NCI-H526 (cell line): ENCODE data around the gene SAMD4A.

ENCODE experiments used
- DNase-seq, 2 experiments: peaks; one replicate each; lab custom pipeline; 2025; lab: John Stamatoyannopoulos, UW

The SAMD4A gene

GRCh38 chr14:54706769-54707168 lies 139.8 kb downstream of the SAMD4A start:
- no peak for DNase-seq

- DNase-seq = no peak
Measured at GRCh38 chr14:54708161-54708560, 141.2 kb downstream of the SAMD4A start.

GRCh38 chr14:54708982-54709381 lies 142.1 kb downstream of the SAMD4A start:
- DNase-seq = no peak

- DNase-seq = no peak
Measured at GRCh38 chr14:54709444-54709843, 142.5 kb downstream of the SAMD4A start.

GRCh38 chr14:54709867-54710266 lies 142.9 kb downstream of the SAMD4A start:
- DNase-seq = no peak

DNA sequence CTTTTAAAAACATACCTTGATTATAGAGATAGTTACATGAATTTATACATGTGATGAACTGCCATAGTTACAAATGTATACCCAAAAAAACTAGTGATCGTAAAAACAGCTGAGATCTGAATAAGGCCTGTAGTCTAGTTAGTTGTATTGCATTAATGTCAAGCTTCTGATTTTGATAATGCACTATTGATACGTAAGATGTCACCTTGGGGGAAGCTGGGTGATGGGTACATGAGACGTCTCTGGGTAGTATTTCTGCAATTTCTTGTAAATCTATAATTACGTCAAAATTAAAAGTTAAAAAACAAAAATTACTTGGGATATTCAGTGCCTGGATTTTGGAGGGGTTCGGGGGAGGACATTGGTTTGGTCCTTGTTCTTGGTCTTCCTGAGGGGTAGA lies 144.4 kb downstream of the SAMD4A start:
- DNase-seq = no peak

DNA sequence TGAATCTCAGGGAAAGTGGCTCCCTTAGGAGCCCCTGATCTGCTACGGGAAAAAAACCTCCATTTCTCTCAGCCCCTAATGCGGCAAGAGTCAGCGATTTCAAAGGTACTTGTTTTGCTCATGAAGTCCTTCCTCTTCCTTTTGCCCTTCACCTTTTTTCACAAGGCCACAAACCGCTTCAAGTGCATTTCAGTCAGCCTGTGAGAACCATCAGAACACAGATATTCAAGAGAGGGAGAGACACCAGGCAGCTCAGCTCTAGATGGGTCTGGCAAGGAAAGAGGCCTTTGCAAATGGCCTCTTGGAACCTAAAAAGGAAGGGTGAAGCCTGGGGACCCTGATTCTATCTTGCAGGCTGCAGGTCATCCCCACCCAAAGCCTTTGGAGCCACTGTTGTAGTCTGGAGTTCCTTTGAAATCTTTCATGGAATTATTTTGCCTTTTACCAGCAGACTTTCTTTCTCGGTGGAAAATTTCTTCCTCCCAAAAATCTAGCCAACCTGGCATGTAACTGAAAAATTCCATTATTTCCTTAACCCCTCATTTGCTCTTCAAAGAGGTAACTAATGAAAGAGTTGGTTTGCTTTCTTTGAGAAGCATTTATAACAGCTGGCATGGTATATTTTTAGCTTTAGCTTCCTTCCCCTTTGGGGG lies 145.0 kb downstream of the SAMD4A start:
- no peak for DNase-seq

DNA sequence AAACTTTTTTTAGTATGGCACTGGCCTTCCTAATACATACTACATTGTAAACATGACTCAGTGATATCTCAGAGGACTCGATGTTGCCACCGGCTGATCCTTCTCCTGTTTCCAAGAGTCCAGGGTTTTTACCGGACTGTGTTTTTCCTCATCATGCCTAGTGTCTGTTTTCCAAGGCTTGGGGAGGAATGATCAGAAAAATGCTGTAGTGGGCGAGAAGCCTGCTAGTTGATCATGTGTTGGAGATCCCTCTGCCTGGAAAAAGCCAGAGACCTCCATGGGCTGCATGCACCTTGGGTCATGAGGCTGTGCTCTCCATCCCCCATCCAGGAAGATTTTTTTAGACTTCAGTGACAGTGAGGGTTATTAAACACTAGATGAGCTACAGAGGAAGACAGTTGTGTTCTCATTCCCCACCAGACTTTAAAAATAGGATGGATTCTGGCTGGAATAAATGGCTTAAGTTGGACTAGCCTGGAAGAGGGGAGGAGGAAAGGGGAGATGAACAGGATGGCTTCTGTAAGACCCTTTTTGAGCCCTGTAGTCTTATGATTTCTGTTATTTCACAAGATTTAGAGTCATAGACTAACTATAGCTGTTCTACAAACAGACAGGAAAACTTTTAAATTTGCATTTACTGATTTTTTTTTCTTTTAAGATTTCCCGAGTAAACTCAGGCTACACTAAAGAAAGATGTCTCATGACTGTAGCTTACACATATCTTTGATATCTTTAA lies 145.7 kb downstream of the SAMD4A start:
- DNase-seq = no peak

GRCh38 chr14:54713379-54713778 lies 146.5 kb downstream of the SAMD4A start:
- no peak for DNase-seq

- DNase-seq = no peak
Measured at GRCh38 chr14:54715239-54715638, 148.3 kb downstream of the SAMD4A start.

DNA sequence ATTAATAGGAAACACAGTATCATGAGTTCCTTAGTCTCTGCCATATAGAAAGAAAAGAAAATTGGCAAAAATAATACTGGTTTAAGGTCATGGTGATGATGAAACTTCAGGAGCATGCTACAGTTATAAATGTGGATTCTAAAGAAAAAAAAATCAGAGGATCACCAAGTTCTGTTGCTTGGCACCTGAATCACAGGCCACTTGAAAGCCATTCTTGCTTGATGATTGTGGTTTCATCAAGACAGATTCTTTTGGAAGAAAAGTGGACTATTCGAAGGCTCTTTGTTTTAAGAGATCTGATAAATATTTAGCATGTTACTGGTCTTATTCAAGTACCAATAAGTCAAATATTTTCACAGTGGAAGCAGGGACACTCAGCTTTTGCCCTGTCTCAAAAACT lies 148.9 kb downstream of the SAMD4A start:
- DNase-seq = no peak

- DNase-seq = no peak
Measured at GRCh38 chr14:54716862-54717261, 149.9 kb downstream of the SAMD4A start.

DNA sequence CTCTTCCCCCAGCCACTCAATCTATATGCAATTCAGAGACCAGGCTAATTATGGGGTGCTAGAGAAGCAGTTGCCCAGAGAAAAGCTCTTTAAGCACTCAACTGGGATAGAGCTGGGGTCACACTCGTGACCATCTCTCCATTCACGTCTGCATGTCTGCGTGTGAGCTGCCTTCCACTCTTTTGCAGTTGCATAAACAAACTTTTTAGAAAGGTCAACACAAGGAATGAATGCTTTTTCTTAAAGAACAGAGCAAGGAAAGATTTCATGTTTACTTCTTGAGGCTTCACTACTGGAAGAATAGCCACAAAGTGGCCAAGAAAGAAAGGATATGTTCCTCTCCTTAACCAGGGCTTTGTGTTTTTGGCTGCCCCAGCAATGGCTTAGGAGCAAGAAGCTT lies 151.1 kb downstream of the SAMD4A start:
- DNase-seq = no peak

- no peak for DNase-seq
Measured at GRCh38 chr14:54719406-54719805, 152.5 kb downstream of the SAMD4A start.

- peak in 1 of 2 experiments; percentile 25 for DNase-seq
Measured at GRCh38 chr14:54722791-54723432, 156.0 kb downstream of the SAMD4A start.

DNA sequence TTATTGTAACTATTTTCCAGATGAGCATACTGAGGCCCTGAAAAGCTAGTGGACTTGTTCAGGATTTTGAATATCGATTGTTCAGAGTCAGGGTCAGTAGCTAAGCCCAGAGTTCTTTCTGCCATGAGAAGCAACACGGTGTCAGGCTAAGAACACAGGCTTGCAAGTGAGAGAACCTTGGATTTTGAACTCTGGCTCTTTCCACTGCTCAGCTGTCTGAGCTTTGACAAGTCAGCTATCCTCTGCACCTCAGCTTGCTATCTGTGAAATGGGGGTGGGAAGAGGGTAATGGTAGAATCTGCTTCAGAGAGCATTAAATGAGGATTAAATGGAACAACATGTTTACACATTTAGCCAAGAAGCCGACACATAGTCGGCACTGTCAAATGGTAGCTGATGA lies 157.2 kb downstream of the SAMD4A start:
- no peak for DNase-seq

- peak; percentile 8 to 13 for DNase-seq
Measured at GRCh38 chr14:54724676-54725325, 157.9 kb downstream of the SAMD4A start.

GRCh38 chr14:54725998-54726397 lies 159.1 kb downstream of the SAMD4A start:
- DNase-seq = no peak

- DNase-seq = no peak
Measured at GRCh38 chr14:54727929-54728328, 161.0 kb downstream of the SAMD4A start.

DNA sequence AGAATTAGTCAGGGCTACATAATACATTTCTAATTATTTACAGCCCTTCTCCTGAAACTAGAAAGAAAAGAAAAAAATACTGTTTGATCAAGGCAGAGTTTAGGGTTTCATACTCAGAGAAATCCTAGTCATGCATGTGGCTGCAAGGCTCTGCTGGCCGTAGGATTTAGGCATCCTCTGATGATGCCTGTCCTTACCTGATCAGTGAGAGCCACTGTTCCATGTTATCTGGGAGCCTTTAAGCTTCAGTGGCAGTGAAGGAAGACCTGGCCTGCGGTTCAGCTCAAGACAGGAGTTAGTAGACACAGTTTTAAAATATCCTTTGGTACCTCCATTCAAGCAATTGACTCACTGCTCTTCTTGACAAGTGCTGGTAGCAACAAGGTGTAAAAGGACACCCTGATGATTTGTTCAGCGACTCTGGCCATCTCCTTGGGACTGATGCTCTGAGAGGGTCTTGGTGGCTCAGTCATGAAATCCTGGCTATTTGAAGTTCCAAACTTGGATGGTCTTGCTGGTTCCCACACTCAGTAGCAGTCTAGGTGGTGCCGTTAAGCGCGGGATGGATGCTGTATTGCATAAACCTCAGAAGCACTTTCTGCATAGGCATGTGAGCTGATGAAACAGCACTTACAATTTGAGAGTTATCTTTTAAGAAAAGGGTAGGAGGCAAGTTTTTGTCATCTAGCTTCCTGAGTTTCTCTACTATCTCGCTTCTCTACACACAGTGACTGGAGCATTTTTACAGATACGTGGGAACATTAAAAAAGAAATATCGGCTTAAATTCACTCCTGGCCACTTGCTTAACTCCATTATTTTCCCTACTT lies 162.0 kb downstream of the SAMD4A start:
- no peak for DNase-seq

DNA sequence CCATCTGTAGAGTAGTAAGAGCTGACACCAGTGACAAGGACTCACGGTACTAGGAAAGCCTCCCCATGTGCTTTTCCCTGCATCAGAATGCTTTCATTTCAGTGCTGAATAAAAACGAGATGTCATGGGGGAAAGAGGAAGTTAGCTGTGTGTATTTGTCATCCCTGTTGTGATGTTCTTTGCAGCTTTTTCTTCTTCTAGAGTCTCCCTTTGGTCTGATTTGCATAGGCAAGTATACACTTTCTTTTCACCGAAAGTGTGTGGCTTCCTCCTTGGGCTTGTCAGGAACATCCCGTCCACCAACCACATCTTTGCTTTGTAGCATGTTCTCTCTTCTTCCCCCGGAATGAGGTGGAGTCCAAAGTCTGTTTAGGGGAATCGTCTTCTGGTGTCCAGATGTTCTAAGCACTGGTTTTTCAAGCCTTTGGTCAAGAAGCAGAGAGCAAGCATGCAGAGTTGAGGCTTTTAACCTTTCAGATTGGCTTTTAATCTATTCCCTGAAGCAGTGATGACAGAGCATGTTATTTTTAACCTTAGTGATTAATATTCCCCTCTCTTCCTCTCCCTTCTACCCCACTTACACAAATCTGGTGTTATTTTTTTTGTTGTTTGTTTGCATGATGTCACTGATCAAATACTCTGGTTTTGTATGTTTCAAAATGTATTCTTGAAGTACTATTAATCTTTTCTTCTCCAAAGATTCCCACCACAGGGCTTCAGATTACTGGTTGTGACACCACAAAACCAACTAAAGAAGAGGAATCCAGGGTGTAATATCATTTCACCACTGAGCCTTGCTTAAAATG lies 163.4 kb downstream of the SAMD4A start:
- no peak for DNase-seq
